Astrocyte of the cerebellum (primary cell): ENCODE measurements around the gene CMTM1.

Experiments
- DNase-seq: peaks from one replicate; pipeline ENCODE4 v3.0.0-alpha.2; 2011; ENCODE audit warnings: low read depth
- H3K4me3 ChIP-seq: 2 replicates; pipeline ENCODE4 v1.5.1; 2011; ENCODE audit warnings: mild to moderate bottlenecking, low read depth, low read length, moderate library complexity
- in situ Hi-C: cut with HindIII; loops from 2 replicates; pipeline ENCODE4 v1.10.0; 2017; ENCODE audit warnings: low sequenced_read_pairs
- TF ChIP-seq, protein P1 (sequence below): IDR thresholded peaks from 2 replicates; pipeline ENCODE4 v1.5.1; 2012; ENCODE audit warnings: low read length, low read depth, moderate library complexity, mild to moderate bottlenecking; ENCODE audit errors: missing control alignments

Gene CMTM1

DNA sequence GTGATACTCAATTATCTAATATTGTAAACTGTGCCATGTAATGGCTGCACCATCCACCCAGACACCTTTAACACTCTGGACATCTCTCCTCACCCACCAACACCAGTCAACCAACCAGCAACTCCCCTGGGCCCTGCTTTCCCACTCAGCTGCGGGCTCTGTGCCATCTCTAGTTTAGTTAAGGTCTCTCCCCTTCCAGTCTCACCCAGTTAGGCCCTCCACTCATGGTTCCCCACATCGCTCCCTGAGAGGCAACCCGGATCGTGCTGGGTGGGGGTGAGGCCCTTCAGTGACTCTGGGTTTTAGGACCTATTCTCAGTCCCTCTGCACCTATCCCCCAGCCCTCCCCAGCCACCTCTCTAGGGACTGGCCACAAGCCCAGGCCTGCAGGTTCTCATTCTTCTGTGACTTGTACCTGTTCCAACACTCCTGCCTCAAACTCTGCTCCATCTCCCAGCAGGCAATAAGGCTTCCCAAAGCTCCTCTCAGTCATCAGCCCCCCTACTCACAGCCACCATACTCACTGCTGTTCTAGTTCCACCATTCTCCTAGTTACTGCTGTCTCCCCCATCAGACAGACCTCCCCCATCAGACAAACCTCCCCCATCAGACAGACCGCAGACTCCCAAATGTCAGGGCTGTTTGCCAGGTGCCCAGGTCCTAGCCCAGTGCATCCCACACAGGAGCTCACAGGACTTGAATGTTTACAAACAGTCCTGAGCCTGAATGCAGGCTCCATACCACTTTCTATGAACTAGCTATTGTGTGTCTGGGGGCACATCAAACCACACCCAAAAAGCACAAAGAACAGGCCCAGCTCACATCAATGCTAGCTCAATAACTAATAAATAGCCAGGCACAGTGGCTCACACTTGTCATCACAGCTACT, 18.9 kb upstream of the CMTM1 start:
- no peak overlapping the region for H3K4me3 ChIP-seq
- TF ChIP-seq, protein P1, sequence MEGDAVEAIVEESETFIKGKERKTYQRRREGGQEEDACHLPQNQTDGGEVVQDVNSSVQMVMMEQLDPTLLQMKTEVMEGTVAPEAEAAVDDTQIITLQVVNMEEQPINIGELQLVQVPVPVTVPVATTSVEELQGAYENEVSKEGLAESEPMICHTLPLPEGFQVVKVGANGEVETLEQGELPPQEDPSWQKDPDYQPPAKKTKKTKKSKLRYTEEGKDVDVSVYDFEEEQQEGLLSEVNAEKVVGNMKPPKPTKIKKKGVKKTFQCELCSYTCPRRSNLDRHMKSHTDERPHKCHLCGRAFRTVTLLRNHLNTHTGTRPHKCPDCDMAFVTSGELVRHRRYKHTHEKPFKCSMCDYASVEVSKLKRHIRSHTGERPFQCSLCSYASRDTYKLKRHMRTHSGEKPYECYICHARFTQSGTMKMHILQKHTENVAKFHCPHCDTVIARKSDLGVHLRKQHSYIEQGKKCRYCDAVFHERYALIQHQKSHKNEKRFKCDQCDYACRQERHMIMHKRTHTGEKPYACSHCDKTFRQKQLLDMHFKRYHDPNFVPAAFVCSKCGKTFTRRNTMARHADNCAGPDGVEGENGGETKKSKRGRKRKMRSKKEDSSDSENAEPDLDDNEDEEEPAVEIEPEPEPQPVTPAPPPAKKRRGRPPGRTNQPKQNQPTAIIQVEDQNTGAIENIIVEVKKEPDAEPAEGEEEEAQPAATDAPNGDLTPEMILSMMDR: no peak
- in situ Hi-C loops: no loop called here
- no peak for DNase-seq

DNA sequence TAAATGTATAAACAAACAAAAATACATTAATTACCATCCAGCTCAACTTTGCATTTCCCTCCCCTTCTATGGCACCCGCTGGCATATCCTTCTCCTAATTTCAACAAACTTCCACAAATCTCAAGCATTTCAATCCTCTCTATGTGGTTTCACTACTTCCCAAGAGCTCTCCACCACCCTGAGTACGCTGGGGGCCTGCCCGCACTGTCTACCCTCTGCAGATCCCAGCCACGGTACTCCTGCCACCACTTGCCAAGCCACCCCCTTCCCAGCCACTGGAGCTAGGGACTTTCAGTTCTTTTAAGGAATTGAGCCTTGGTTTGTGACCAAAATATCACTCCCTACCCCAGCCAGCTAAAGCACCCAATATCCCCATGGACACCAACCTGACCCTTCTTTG, 18.2 kb upstream of the CMTM1 start:
- in situ Hi-C loops: no loop called here
- no peak overlapping the region for H3K4me3 ChIP-seq
- DNase-seq: no peak
- TF ChIP-seq, protein P1: no peak

DNA sequence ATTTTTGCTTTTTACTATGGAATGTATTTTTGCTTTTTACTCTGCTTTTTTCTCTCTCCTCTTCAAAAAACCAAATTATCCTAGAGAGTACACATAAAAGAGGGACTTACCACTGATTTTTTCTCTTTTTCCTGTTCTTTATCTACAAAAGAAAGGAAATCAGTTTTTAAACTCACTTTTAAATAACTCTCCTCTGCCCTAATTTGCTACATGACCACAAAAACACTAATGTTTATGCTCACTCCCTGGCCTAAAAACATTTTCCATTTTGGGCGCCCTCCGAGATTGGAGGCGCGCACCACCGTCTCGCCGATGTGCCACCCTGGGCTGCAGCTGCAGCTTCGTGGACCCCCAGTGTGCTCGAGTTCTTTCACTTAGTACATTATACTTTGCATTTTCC, 17.4 kb upstream of the CMTM1 start:
- in situ Hi-C loops: no loop called here
- H3K4me3 ChIP-seq: peak overlapping the region; percentile 69
- TF ChIP-seq, protein P1: no peak
- DNase-seq: no peak

DNA sequence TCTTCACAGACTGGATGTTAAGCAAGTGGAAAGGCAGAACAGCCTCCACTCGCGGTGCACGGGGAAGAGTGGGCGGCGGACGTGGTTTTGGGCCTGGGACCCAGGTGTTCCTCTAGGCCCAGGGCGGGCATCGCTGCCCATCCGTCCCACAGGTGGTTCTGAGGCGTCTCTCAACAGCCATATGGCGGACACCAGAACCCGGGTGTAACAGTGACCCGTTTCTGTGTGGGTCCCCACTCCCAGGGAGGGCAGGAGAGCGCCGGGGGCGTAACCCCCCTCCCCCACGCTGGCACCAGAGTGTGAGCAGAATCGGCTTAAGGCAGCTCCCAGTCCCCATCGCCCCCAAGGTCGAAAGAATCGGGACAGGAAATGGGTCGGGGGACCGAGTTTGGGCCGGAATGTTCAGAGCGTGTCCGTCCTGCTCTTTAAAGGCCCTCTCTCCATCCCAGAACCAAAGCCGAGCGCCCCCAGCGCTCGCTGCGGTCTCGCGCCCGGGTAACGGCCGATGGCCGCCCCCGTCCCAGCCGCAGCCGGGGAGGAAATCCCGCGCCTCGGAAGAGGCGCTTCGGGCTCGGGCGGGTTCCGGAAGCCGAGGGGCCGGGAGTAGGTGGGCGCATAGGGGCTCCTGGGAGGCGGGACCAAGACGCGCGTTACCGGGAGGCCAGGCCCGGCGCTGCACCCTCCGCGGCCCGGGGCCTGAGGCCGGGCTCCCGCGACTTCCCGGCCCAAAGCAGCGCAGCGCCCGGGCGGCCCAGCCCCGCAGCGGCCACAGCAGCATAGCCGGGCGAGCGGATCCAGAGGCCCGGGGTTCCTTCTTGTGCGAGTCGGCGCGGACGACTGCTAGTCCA, 16.7 kb upstream of the CMTM1 start, which contains the start of gene TK2:
Gene TK2, minus strand, starts transcription at position 839 of the 848 bp plus-strand sequence. Its CDS starts 61 bp downstream, at position 778.
- TF ChIP-seq, protein P1: no peak
- peak within 1 kb of the TSS; percentile 69 for H3K4me3 ChIP-seq
- in situ Hi-C loops: no loop called here
- no peak for DNase-seq

DNA sequence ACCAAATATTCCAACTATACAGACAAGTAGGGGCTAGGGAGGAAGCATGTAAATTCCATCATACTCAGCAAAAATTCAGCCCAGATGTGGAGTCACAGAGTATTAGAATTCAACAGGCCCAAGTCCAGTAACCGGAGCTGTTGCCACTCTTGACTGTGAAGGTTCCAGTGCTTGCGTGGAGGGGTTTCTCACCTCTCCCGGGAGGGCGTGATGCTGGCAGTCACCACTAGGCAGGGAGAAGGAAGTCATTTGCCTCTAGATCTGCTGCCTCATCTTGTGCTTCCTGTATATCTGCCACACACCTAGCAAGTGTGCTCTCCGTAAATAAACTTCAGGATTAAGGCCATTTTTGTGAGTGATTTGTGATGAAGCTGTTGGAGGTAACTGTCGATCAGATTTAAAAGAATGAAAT, 14.9 kb upstream of the CMTM1 start:
- DNase-seq: no peak
- in situ Hi-C loops: no loop called here
- TF ChIP-seq, protein P1: peak; percentile 24
- no peak overlapping the region for H3K4me3 ChIP-seq

DNA sequence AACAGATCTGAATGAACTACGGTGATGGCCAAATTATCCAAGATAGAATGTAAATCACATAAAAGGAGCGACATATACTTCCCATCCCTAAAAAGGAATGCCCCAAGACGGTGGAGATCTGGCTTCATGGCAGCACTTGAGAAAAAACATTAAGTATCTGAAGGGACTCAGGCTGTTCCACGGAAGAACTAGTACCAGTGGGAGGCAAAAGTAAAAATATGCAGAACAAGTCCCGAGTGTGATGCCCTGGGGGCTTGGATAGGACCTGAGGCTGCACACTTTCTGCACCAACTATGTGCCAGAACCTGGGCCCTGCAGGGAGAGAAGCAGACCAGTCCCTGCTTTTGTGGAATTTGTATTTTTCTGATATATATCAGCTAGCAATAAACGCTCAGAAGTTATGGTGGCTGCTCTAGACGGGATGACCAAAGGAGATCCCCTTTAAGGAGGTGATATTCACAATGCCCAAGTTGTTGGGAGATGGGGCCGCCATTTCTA, 14.4 kb upstream of the CMTM1 start:
- DNase-seq: no peak
- TF ChIP-seq, protein P1: no peak
- in situ Hi-C loops: no loop called here
- peak overlapping the region; percentile 52 for H3K4me3 ChIP-seq
